Stomach (tissue), 9 donors: ENCODE measurements around the gene NME4. TPM values are rescaled to one million over a fixed set of nuclear protein-coding genes. Genes with fewer than 3 reads are reported as not detected.
"Not testable (repeated sequence)": the region's sequence is repeated elsewhere in the genome, so short reads cannot be mapped to it uniquely, and the experiment has no call there.

Experiments
- DNase-seq, 2 donors: peaks; one replicate each; pipeline versions ENCODE4 v3.0.0 to v3.0.0-alpha.2; 2013 to 2019
- H3K27ac ChIP-seq, 5 donors: fragments of 200-600 bp in 4 of 5; sonication (generic) in 4 of 5; one replicate each; pipeline ENCODE4 v1.5.1; 2013 to 2019; ENCODE audit warnings: mild to moderate bottlenecking in 1 of 5, moderate library complexity in 1 of 5
- H3K27me3 ChIP-seq, 3 donors: fragments of 200-600 bp; sonication (generic); one replicate each; pipeline ENCODE4 v1.5.1; 2017 to 2019; ENCODE audit warnings: mixed run types in 1 of 3
- H3K36me3 ChIP-seq, 4 donors: fragments of 200-600 bp; sonication (generic); 1 replicate in 3 of 4; 2 replicates in 1 of 4; pipeline ENCODE4 v1.5.1; 2016 to 2019
- H3K4me1 ChIP-seq, 4 donors: fragments of 200-600 bp; sonication (generic); one replicate each; pipeline ENCODE4 v1.5.1; 2016 to 2019
- H3K4me3 ChIP-seq, 4 donors: fragments of 200-600 bp; sonication (generic) in 3 of 4; one replicate each; pipeline ENCODE4 v1.5.1; 2016 to 2019; ENCODE audit warnings: mild to moderate bottlenecking in 1 of 4
- H3K9me3 ChIP-seq, 4 donors: fragments of 200-600 bp; sonication (generic); one replicate each; pipeline ENCODE4 v1.5.1; 2016 to 2019
- EP300 ChIP-seq: sonication (generic); formaldehyde crosslinking; IDR thresholded peaks from one replicate; pipeline ENCODE4 v1.6.1; 2017; ENCODE audit warnings: antibody characterized with exemption
- POLR2A ChIP-seq, 4 donors: fragments of 450-650 bp; IDR thresholded peaks; one replicate each; pipeline ENCODE4 v1.6.1; 2016; ENCODE audit warnings: antibody characterized with exemption in 4 of 4, control low read depth in 2 of 4, mild to moderate bottlenecking in 1 of 4, moderate library complexity in 1 of 4
- POLR2AphosphoS5 ChIP-seq, 3 donors: sonication (generic); formaldehyde crosslinking; IDR thresholded peaks; one replicate each; pipeline ENCODE4 v1.6.1; 2016; ENCODE audit warnings: antibody characterized with exemption in 3 of 3
- WGBS, 5 donors: extraction: QIAGEN DNeasy Blood & Tissue Kit in 3 of 5; methylation state at CpG; one replicate each; pipeline versions ENCODE4 v1.1.5 to v1.1.7; 2013 to 2018; 5-methylcytosine and 5-hydroxymethylcytosine counted together
- intact Hi-C: fragments of 100-400 bp; cut with DNase I; formaldehyde crosslinking; loops from one replicate; pipeline ENCODE4 v1.15.1; 2023; ENCODE audit warnings: low total_unique reads
- polyA plus RNA-seq, 3 donors: library from polyadenylated mRNA; stranded (reverse); fragments of 200-250 nt; gene quantifications; one replicate each; pipeline ENCODE4 v1.2.3, GENCODE V29; 2013
- total RNA-seq, 5 donors: library from RNA; depleted of rRNA; stranded (reverse); fragments of >200 nt; gene quantifications; one replicate each; pipeline versions ENCODE4 v1.1.0 to v1.2.3, GENCODE V29; 2014 to 2016
- TF ChIP-seq, protein P1 (sequence below), 7 experiments: fragments of 450-650 bp in 4 of 7; fragments of 200-600 bp in 3 of 7; sonication (generic) in 3 of 7; IDR thresholded peaks; one replicate each; pipeline ENCODE4 v1.5.1; 2016 to 2019; ENCODE audit warnings: antibody characterized with exemption in 7 of 7, control low read depth in 2 of 7, mild to moderate bottlenecking in 1 of 7
- donor health status: healthy with polysubstance abuse.
- donor health status: Bipolar disorder and iron deficiency.
- donor health status: healthy.

Gene NME4
- total and polyA plus RNA-seq, 8 donors, result 23.3 to 187 (median 89.8) TPM

DNA sequence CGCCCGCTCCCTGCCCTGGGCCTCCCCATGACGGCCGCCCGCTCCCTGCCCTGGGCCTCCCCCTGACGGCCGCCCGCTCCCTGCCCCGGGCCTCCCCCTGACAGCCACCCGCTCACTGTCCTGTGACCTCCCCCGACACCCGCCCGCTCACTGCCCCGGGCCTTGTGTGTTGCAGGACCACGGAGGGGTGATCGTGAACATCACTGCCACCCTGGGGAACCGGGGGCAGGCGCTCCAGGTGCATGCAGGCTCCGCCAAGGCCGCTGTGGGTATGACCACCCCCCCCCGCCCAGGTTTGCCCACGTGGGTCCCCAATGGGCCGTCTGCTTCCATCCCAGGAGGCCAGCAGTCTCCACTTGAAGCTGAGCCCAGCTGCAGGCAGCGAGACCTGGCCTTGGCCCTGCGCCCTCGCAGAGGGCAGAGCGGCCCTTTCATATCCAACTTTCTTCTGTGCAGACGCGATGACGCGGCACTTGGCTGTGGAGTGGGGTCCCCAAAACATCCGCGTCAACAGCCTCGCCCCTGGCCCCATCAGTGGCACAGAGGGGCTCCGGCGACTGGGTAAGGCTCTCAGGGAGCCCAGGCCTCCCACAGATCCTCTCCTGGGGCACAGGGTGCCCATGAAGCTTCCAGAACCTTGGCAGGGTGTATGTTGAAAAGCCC is 13.6 kb downstream of the NME4 start:
- no peak overlapping the region for H3K27ac ChIP-seq
- no peak for DNase-seq
- intact Hi-C loops, result no loop called here
- no peaks in the 10 kb centered on the region for H3K4me1 ChIP-seq
- no peak overlapping the region for H3K4me3 ChIP-seq
- H3K27me3 ChIP-seq, result no peaks in the 10 kb centered on the region
- 90 to 99% (median 93%) methylated on average over 21 to 36 of the region's 36 CpGs for WGBS, 5 donors
- H3K36me3 ChIP-seq, result peaks cover 11 to 45% (median 38%) of the 10 kb centered on the region in 4 donors
- TF ChIP-seq EP300 (no peak), POLR2A (IDR thresholded peaks at IDR 0.05) (no peak), POLR2AphosphoS5 (IDR thresholded peaks at IDR 0.05) (no peak)
- TF ChIP-seq, protein P1, sequence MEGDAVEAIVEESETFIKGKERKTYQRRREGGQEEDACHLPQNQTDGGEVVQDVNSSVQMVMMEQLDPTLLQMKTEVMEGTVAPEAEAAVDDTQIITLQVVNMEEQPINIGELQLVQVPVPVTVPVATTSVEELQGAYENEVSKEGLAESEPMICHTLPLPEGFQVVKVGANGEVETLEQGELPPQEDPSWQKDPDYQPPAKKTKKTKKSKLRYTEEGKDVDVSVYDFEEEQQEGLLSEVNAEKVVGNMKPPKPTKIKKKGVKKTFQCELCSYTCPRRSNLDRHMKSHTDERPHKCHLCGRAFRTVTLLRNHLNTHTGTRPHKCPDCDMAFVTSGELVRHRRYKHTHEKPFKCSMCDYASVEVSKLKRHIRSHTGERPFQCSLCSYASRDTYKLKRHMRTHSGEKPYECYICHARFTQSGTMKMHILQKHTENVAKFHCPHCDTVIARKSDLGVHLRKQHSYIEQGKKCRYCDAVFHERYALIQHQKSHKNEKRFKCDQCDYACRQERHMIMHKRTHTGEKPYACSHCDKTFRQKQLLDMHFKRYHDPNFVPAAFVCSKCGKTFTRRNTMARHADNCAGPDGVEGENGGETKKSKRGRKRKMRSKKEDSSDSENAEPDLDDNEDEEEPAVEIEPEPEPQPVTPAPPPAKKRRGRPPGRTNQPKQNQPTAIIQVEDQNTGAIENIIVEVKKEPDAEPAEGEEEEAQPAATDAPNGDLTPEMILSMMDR (IDR thresholded peaks at IDR 0.05), result no peak
- no peaks in the 10 kb centered on the region for H3K9me3 ChIP-seq

DNA sequence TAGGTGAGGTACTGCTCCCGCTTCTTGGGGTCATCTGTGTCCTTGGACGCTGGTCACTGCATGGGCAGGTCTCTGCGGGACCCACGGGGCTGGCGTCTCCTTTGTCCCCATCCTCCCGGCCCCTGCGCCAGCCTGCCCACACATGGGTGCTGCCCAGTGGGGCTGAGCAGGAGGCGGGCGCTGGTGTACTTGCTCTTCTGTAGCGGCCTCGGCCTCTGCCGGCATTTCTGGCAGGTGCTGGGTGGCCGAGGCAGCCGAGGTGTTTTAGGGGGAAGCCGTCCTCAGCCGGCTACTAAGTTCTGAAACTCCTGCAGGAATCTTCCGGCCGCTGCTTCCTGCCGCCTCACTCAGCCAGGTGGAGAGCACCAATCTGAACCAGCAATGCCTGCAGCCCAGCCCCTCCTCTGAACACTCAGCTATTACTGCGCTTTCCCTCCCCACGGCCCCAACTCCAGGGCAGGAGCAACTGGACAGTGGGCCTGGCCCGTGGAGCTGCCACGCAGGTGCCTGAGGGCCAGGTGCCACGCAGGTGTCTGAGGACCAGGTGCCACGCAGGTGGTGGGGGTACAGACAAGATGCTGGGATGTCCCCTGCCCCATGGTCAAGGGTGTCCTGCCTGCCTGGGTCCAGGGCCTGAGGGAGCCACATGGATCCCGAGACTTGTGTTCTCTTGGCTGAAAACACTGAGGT is 14.7 kb downstream of the NME4 start:
- 94 to 96% (median 94%) methylated on average over 12 to 26 of the region's 26 CpGs for WGBS, 5 donors
- peaks cover 11 to 45% (median 37%) of the 10 kb centered on the region in 4 donors for H3K36me3 ChIP-seq
- intact Hi-C loops, result no loop called here

DNA sequence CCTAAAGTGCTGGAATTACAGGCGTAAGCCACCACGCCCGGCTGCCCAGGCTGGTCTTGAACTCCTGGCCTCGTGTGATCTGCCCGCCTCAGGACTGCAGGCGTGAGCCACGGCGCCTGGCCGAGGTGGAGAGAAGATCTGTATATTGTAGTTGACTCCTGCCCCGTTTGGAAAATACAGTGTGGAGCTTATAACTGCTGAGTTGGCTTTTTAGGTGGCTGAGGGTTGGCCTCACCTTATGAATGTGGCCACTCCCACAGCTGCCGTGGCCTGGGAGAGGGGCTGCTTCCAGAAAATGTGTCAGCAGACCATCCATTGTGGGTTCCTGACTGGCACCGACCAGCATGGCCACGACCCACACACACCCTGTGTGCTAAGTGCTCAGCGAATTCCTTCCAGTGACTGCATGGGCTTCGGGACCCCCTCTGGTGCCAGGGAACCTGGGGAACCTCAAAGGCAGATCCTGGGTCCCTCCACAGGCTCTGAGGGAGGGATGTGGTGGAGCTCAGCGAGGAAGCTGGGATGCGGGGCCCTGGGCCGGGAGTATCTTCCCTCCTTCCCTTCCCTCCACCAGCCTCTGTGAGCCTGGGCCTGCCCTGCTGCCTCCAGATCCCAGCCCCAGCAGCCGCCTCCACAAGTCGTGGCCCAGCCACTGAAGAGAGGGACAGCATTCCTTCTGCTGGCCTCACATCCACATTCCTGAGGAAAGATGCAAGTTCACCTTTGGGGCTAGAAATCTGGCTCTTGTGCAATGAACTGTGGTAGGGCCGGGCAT is 17.6 kb downstream of the NME4 start:
- Histone ChIP-seq H3K9me3 (no peaks in the 10 kb centered on the region), H3K36me3 (peaks cover 11 to 27% (median 27%) of the 10 kb centered on the region in 4 donors), H3K27me3 (no peaks in the 10 kb centered on the region), H3K4me1 (no peaks in the 10 kb centered on the region), H3K27ac (no peak overlapping the region), H3K4me3 (no peak overlapping the region)
- WGBS, 5 donors, result 86 to 93% (median 89%) methylated on average over 19 to 21 of the region's 21 CpGs
- intact Hi-C loops, result no loop called here
- DNase-seq, result no peak
- no peak for TF ChIP-seq POLR2AphosphoS5 (IDR thresholded peaks at IDR 0.05)
- no peak for TF ChIP-seq EP300
- TF ChIP-seq POLR2A (IDR thresholded peaks at IDR 0.05), result no peak
- TF ChIP-seq, protein P1 (IDR thresholded peaks at IDR 0.05), result no peak

More for the DNA sequence above, 14.7 kb downstream of the NME4 start:
- DNase-seq, result no peak
- TF ChIP-seq EP300 (no peak), POLR2AphosphoS5 (IDR thresholded peaks at IDR 0.05) (no peak), POLR2A (IDR thresholded peaks at IDR 0.05) (no peak)
- TF ChIP-seq, protein P1 (IDR thresholded peaks at IDR 0.05), result no peak
- Histone ChIP-seq H3K4me3 (no peak overlapping the region), H3K4me1 (no peaks in the 10 kb centered on the region), H3K9me3 (no peaks in the 10 kb centered on the region), H3K27me3 (no peaks in the 10 kb centered on the region), H3K27ac (no peak overlapping the region)

DNA sequence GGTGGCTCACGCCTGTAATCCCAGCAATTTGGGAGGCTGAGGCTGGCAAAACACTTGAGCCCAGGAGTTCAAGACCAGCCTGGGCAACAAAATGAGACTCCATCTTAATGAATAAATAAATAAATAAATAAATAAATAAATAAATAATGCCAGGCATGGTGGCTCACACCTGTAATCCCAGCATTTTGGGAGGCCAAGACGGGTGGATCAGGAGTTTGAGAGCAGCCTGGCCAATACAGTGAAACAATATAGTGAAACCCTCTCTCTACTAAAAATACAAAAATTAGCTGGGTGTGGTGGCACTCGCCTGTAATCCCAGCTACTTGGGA is 18.1 kb downstream of the NME4 start:
- H3K9me3 ChIP-seq, H3K4me1 ChIP-seq, H3K27me3 ChIP-seq, H3K27ac ChIP-seq, H3K4me3 ChIP-seq, intact Hi-C loops, DNase-seq: not testable (repeated sequence)
- 88 to 100% (median 95%) methylated on average over 3 of the region's 3 CpGs for WGBS, 5 donors
- peaks cover 11 to 22% (median 21%) of the 10 kb centered on the region in 4 donors for H3K36me3 ChIP-seq

DNA sequence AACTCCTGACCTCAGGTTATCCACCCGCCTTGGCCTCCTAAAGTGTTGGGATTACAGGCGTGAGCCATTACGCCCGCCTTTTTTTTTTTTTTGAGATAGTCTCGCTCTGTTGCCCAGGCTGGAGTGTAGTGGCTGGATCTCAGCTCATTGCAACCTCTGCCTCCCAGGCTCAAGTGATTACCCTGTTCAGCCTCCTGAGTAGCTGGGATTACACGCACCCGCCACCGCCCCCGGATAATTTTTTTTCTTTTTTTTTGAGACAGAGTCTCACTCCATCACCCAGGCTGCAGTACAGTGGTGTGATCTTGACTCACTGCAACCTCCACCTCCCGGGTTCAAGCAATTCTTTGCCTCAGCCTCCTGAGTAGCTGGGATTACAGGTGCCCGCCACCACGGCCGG is 25.2 kb downstream of the NME4 start:
- H3K36me3 ChIP-seq, H3K27ac ChIP-seq, H3K4me3 ChIP-seq, H3K27me3 ChIP-seq, DNase-seq, intact Hi-C loops, H3K9me3 ChIP-seq: not testable (repeated sequence)
- peaks cover 15 to 35% (median 26%) of the 10 kb centered on the region in 4 donors for H3K4me1 ChIP-seq
- WGBS, 5 donors, result 88 to 95% (median 94%) methylated on average over 13 of the region's 13 CpGs
